ENCODE results near the gene SLC19A2.

The SLC19A2 gene

GRCh38 chr1:169451218-169451824, 34.4 kb downstream of the SLC19A2 start:
- H3K4me3 ChIP-seq (ENCODE audit: low read length): no peak overlapping the region
- no peak for TF ChIP-seq ZNF274 (IDR thresholded peaks at IDR 0.05; ENCODE audit: low read depth, low read length)

GRCh38 chr1:169443923-169444322, 41.8 kb downstream of the SLC19A2 start:
- H3K4me3 ChIP-seq (ENCODE audit: low read length): no peak overlapping the region
- TF ChIP-seq ZNF274 (IDR thresholded peaks at IDR 0.05; ENCODE audit: low read depth, low read length): no peak

GRCh38 chr1:169427081-169427641, 58.6 kb downstream of the SLC19A2 start, which contains the start of gene CCDC181:
Gene CCDC181, minus strand, starts transcription at chr1:169427474. Its CDS starts 2,547 bp downstream, at chr1:169424927.
- TF ChIP-seq ZNF274 (IDR thresholded peaks at IDR 0.05; ENCODE audit: low read depth, low read length): no peak
- H3K4me3 ChIP-seq (ENCODE audit: low read length): peak within 1 kb of the TSS; percentile 39; the same call in 1 of the 2 replicates

GRCh38 chr1:169426174-169426705, 59.5 kb downstream of the SLC19A2 start:
- H3K4me3 ChIP-seq (ENCODE audit: low read length): no peak overlapping the region
- no peak for TF ChIP-seq ZNF274 (IDR thresholded peaks at IDR 0.05; ENCODE audit: low read depth, low read length)

- no peak overlapping the region for H3K4me3 ChIP-seq (ENCODE audit: low read length)
- no peak for TF ChIP-seq ZNF274 (IDR thresholded peaks at IDR 0.05; ENCODE audit: low read depth, low read length)
Observed at GRCh38 chr1:169421309-169421708, 64.4 kb downstream of the SLC19A2 start.

GRCh38 chr1:169414952-169415351, 70.8 kb downstream of the SLC19A2 start:
- no peak overlapping the region for H3K4me3 ChIP-seq (ENCODE audit: low read length)
- TF ChIP-seq ZNF274 (IDR thresholded peaks at IDR 0.05; ENCODE audit: low read depth, low read length): no peak

Measured in GM08714 (cell line).